C4-2B (cell line): ENCODE data around the gene DENND2A.

Source experiments
- H3K27ac ChIP-seq: fragments of 450-650 bp; 2 replicates; pipeline ENCODE4 v1.5.1; 2017
- CTCF ChIP-seq: fragments of 450-650 bp; conservative IDR thresholded peaks from 2 replicates; pipeline ENCODE4 v1.5.1; 2017; ENCODE audit warnings: mild to moderate bottlenecking
- ZFX ChIP-seq: fragments of 450-650 bp; IDR thresholded peaks from 2 replicates; pipeline ENCODE4 v1.6.1; 2017

Gene DENND2A

GRCh38 chr7:140595468-140596092, 45.0 kb downstream of the DENND2A start:
- TF ChIP-seq ZFX = no peak
- TF ChIP-seq CTCF = no peak
- no peak overlapping the region for H3K27ac ChIP-seq

- no peak overlapping the region for H3K27ac ChIP-seq
- no peak for TF ChIP-seq CTCF
- TF ChIP-seq ZFX = no peak
Measured at GRCh38 chr7:140594131-140594691, 46.4 kb downstream of the DENND2A start.

- no peak for TF ChIP-seq ZFX
- no peak for TF ChIP-seq CTCF
- no peak overlapping the region for H3K27ac ChIP-seq
Measured at GRCh38 chr7:140593672-140593982, 47.0 kb downstream of the DENND2A start.

- no peak overlapping the region for H3K27ac ChIP-seq
- TF ChIP-seq CTCF (no peak), ZFX (no peak)
Measured at GRCh38 chr7:140592964-140593671, 47.5 kb downstream of the DENND2A start.

GRCh38 chr7:140591180-140591902, 49.3 kb downstream of the DENND2A start:
- TF ChIP-seq CTCF (no peak), ZFX (no peak)
- H3K27ac ChIP-seq = no peak overlapping the region

GRCh38 chr7:140587243-140587642, 53.4 kb downstream of the DENND2A start:
- H3K27ac ChIP-seq = no peak overlapping the region
- TF ChIP-seq CTCF (no peak), ZFX (no peak)

- H3K27ac ChIP-seq = no peak overlapping the region
- TF ChIP-seq CTCF (no peak), ZFX (no peak)
Measured at GRCh38 chr7:140586516-140586915, 54.1 kb downstream of the DENND2A start.
